Neural progenitor cell (in vitro differentiated cells): ENCODE measurements around the gene GAPT. TPM values are rescaled to one million over a fixed set of nuclear protein-coding genes. Genes with fewer than 3 reads are reported as not detected.

Source experiments
- DNase-seq: peaks from one replicate; pipeline ENCODE4 v3.0.0-alpha.2; 2016; ENCODE audit warnings: low spot score
- H2AFZ ChIP-seq: fragments of 200-600 bp; sonication (generic); replicated peaks from 2 replicates; pipeline ENCODE4 v1.6.1; 2016; ENCODE audit warnings: antibody characterized with exemption
- H3F3A ChIP-seq: fragments of 200-600 bp; sonication (generic); 2 replicates; pipeline ENCODE4 v1.6.1; 2016; ENCODE audit warnings: antibody characterized with exemption, low read depth
- H3K27ac ChIP-seq: fragments of 200-600 bp; sonication (generic); 2 replicates; pipeline ENCODE4 v1.5.1; 2016; ENCODE audit warnings: mild to moderate bottlenecking
- H3K27me3 ChIP-seq: fragments of 200-600 bp; sonication (generic); 2 replicates; pipeline ENCODE4 v1.6.1; 2016; ENCODE audit warnings: mild to moderate bottlenecking, moderate library complexity
- H3K36me3 ChIP-seq: fragments of 200-600 bp; sonication (generic); 2 replicates; pipeline ENCODE4 v1.5.1; 2016
- H3K4me1 ChIP-seq: fragments of 200-600 bp; sonication (generic); 2 replicates; pipeline ENCODE4 v1.6.1; 2016; ENCODE audit warnings: mixed run types
- H3K4me2 ChIP-seq: fragments of 200-600 bp; sonication (generic); 2 replicates; pipeline ENCODE4 v1.6.1; 2016
- H3K4me3 ChIP-seq: fragments of 200-600 bp; sonication (generic); 2 replicates; pipeline ENCODE4 v1.5.1; 2016
- H3K79me2 ChIP-seq: fragments of 200-600 bp; sonication (generic); 2 replicates; pipeline ENCODE4 v1.6.1; 2016; ENCODE audit warnings: low read depth
- H3K9ac ChIP-seq: fragments of 200-600 bp; sonication (generic); 2 replicates; pipeline ENCODE4 v1.6.1; 2016
- H3K9me3 ChIP-seq: fragments of 200-600 bp; sonication (generic); 2 replicates; pipeline ENCODE4 v1.5.1; 2016; ENCODE audit warnings: low read depth
- H4K20me1 ChIP-seq: fragments of 200-600 bp; sonication (generic); 2 replicates; pipeline ENCODE4 v1.6.1; 2016; ENCODE audit warnings: low read depth
- H3K27ac Mint-ChIP-seq: 3 replicates; pipeline ENCODE4 v1.8.0; 2021; ENCODE audit warnings: mixed read lengths
- H3K27me3 Mint-ChIP-seq: 2 replicates; pipeline ENCODE4 v1.8.0; 2022; ENCODE audit warnings: low read depth, mild to moderate bottlenecking, inconsistent platforms, moderate library complexity, mixed read lengths; ENCODE audit not compliant: insufficient read depth
- H3K36me3 Mint-ChIP-seq: 3 replicates; pipeline ENCODE4 v1.8.0; 2021; ENCODE audit warnings: mixed read lengths
- H3K4me1 Mint-ChIP-seq: 3 replicates; pipeline ENCODE4 v1.8.0; 2021; ENCODE audit warnings: mixed read lengths
- H3K4me3 Mint-ChIP-seq: 3 replicates; pipeline ENCODE4 v1.8.0; 2021; ENCODE audit warnings: mild to moderate bottlenecking, moderate library complexity, mixed read lengths
- H3K9me3 Mint-ChIP-seq: 3 replicates; pipeline ENCODE4 v1.8.0; 2020; ENCODE audit warnings: mixed read lengths
- CTCF ChIP-seq: fragments of 200-600 bp; sonication (generic); IDR thresholded peaks from 2 replicates; pipeline ENCODE4 v1.5.1; 2017; ENCODE audit warnings: antibody characterized with exemption, mild to moderate bottlenecking
- EZH2 ChIP-seq: fragments of 200-600 bp; sonication (generic); IDR thresholded peaks from 2 replicates; pipeline ENCODE4 v1.6.1; 2017; ENCODE audit warnings: antibody characterized with exemption, mild to moderate bottlenecking, moderate library complexity
- EZH2phosphoT487 ChIP-seq: fragments of 200-600 bp; sonication (generic); IDR thresholded peaks from 2 replicates; pipeline ENCODE4 v1.6.1; 2017; ENCODE audit warnings: antibody characterized with exemption
- total RNA-seq: library from RNA; depleted of rRNA; stranded (reverse); fragments of >200 nt; gene quantifications from 2 replicates; pipeline ENCODE4 v1.2.3, GENCODE V29; 2015; ENCODE audit warnings: low replicate concordance

The GAPT gene
- total RNA-seq, 1 donor from 2014 or later, result not detected

- H3K27me3 Mint-ChIP-seq, result peaks cover 3% of the 10 kb centered on the region
- H3K4me3 Mint-ChIP-seq, result peak within 1 kb of the TSS; percentile 91
- Histone ChIP-seq H3K9ac (peak within 1 kb of the TSS; percentile 14), H4K20me1 (no peaks in the 10 kb centered on the region), H3K4me2 (peak within 1 kb of the TSS; percentile 93), H3K27me3 (peaks cover 17% of the 10 kb centered on the region), H3K79me2 (no peaks in the 10 kb centered on the region), H3K27ac (no peak within 1 kb of the TSS), H3K4me3 (peak within 1 kb of the TSS; percentile 63), H3K4me1 (peaks cover 5% of the 10 kb centered on the region), H3K36me3 (no peaks in the 10 kb centered on the region), H3F3A (no peaks in the 10 kb centered on the region), H3K9me3 (no peaks in the 10 kb centered on the region), H2AFZ (peak within 1 kb of the TSS; percentile 82)
- no peak for TF ChIP-seq EZH2phosphoT487
- peak; percentile 39 for TF ChIP-seq CTCF
- H3K36me3 Mint-ChIP-seq, result peaks cover 13% of the 10 kb centered on the region
- peak; percentile 85 for DNase-seq
- H3K4me1 Mint-ChIP-seq, result peaks cover 3% of the 10 kb centered on the region
- no peaks in the 10 kb centered on the region for H3K9me3 Mint-ChIP-seq
- peak within 1 kb of the TSS; percentile 87 for H3K27ac Mint-ChIP-seq
Measured at GRCh38 chr5:58460002-58460731, 31.1 kb upstream of the GAPT start, which contains the start of gene PLK2. PLK2 (minus strand) TSS chr5:58460086; CDS start chr5:58459959, 127 bp downstream.

- peaks cover 17% of the 10 kb centered on the region for H3K27me3 ChIP-seq
- Mint-ChIP-seq H3K4me1 (peaks cover 3% of the 10 kb centered on the region), H3K9me3 (no peaks in the 10 kb centered on the region), H3K27me3 (peaks cover 3% of the 10 kb centered on the region), H3K36me3 (peaks cover 10% of the 10 kb centered on the region), H3K27ac (no peak overlapping the region), H3K4me3 (peak overlapping the region; percentile 91)
- H4K20me1 ChIP-seq, result no peaks in the 10 kb centered on the region
- H3K9me3 ChIP-seq, result no peaks in the 10 kb centered on the region
- DNase-seq, result peak; percentile 94
- H3K4me2 ChIP-seq, result peak overlapping the region; percentile 93
- H3F3A ChIP-seq, result no peaks in the 10 kb centered on the region
- TF ChIP-seq EZH2, result no peak
- TF ChIP-seq CTCF, result peak; percentile 75
- H3K79me2 ChIP-seq, result no peaks in the 10 kb centered on the region
- H3K36me3 ChIP-seq, result no peaks in the 10 kb centered on the region
- peak overlapping the region; percentile 82 for H2AFZ ChIP-seq
- H3K4me1 ChIP-seq, result peaks cover 5% of the 10 kb centered on the region
- no peak overlapping the region for H3K27ac ChIP-seq
- no peak overlapping the region for H3K9ac ChIP-seq
- peak overlapping the region; percentile 63 for H3K4me3 ChIP-seq
Measured at GRCh38 chr5:58460732-58461286, 30.4 kb upstream of the GAPT start.

DNA sequence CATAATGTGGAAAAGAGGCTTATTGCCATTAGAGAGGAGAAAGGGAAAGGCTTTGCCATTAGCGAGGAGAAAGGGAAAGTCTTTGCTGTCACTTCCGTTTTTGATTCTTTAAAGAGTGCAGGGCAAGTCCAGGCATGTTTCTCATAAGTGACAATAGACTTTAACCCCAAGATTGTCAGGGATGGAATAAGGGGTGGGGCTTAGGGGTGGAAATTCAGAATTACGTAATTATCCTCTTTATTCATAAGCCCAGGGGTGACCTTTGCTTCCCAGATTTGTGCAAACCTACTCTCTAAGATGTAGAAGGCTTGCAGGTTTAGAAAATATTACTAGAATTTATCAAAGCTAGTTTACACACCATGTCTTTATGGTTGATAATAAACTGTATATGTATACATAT is 29.1 kb upstream of the GAPT start:
- Mint-ChIP-seq H3K36me3 (peaks cover 3% of the 10 kb centered on the region), H3K4me3 (no peak overlapping the region), H3K9me3 (no peaks in the 10 kb centered on the region), H3K27ac (no peak overlapping the region), H3K4me1 (peaks cover 9% of the 10 kb centered on the region), H3K27me3 (peaks cover 3% of the 10 kb centered on the region)
- Histone ChIP-seq H3K4me2 (no peak overlapping the region), H3K36me3 (no peaks in the 10 kb centered on the region), H2AFZ (no peak overlapping the region), H3K4me1 (peaks cover 5% of the 10 kb centered on the region), H3K9me3 (no peaks in the 10 kb centered on the region), H3F3A (no peaks in the 10 kb centered on the region), H3K27me3 (peaks cover 17% of the 10 kb centered on the region), H4K20me1 (no peaks in the 10 kb centered on the region), H3K4me3 (no peak overlapping the region), H3K27ac (no peak overlapping the region), H3K79me2 (no peaks in the 10 kb centered on the region), H3K9ac (no peak overlapping the region)
- TF ChIP-seq EZH2, result no peak
- TF ChIP-seq CTCF, result no peak
- TF ChIP-seq EZH2phosphoT487, result no peak
- no peak for DNase-seq
